Activated CD4-positive, alpha-beta T cell treated with anti-CD3 and anti-CD28 coated beads for 48 hours (primary cell): ENCODE data around the gene ENDOV.

Experiments used
- DNase-seq: peaks from one replicate; pipeline ENCODE4 v3.0.0-alpha.2; 2020

Gene ENDOV

GRCh38 chr17:80432350-80432955 is 17.5 kb downstream of the ENDOV start:
- DNase-seq, result no peak

DNA sequence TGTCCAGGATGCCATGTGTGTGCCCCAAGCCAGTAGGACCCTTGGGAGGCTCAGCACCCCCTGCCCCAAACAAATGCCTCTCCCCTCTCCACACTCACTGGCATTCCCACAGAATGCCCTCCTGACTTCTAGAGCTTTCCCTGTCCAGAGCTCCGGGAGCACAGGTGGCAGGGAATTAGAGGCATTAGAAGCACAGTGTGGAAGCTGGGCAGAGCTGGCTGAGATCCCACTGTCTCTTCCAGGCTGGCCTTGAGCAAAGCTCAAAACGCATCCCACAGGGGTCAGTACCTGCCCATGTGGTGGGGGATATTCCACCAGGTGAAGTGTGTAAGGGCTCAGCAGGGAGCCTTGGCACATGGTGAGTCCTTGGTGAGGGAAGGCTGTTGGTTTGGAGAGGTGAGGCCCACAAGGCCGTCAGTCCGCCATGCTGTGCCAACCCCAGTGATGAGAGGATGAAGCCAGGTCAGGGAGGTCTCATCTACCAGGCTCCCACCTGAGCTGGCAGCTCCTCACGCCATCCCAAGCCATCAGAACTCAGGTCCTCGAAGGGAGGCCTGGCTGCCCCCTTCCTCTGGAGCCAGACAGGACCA is 18.1 kb downstream of the ENDOV start:
- DNase-seq, result no peak

- no peak for DNase-seq
These were observed 19.1 kb downstream of the ENDOV start for GRCh38 chr17:80433916-80434666.

DNA sequence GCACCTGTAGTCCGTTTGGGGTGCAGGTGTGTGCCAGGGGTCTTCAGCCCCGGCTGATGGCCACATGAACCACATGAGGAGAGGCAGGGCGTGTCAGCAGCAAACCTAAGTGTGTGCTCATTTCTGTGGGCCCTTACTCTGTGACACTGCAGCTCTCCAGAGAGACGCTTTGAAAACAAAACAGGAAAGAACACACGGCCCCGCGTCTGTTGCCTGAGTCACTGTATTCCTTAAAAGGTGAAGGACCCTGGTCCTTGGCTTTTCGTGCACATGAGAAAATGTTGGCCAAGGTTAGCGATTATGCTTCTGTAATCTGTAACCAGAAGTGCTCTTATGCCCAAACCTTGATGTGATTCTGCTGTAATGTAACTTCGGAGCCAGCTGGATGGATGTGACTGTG is 22.6 kb downstream of the ENDOV start:
- DNase-seq, result no peak

DNA sequence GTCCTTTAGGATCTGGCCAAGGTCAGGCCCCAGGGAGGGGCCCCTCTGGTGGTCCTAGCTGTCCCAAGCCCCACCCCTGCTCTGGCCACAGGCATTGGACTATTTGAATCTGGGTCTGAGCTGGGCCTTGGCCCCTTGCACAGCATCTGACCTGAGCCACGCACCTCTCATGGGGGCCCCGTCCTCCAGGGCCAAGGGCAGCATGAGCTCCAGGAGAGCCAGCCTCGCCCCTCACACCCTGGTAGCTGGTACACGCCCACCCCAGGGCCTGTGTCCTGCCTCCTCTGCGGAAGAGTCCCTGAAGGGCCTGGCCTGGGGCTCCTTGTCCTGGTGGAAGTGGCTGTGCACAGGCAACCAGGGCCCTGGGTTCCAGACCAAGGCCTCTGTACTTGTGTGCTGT is 23.8 kb downstream of the ENDOV start:
- DNase-seq, result no peak

DNA sequence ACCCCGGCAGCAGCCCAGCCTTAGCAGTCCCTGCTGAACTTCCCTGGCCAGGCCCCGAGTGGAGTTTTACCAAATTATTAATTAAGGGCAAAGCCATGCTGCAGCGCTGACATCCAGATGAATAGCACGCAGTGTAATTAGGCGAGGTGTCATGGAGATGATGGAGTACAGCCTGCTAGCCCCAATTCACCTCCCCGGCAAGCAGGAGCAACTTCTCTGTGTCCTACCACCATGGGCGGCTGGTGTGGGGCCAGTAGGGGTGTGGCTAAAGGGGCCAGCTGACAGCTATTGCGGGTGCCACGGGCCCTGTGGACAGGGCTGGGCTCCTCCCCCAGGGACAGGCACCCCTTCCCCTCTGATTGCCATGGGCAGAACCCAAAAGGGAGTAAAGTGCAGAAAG is 24.5 kb downstream of the ENDOV start:
- DNase-seq, result no peak

GRCh38 chr17:80441133-80441578 is 26.2 kb downstream of the ENDOV start:
- peak; percentile 63 for DNase-seq

GRCh38 chr17:80441598-80442322 is 26.8 kb downstream of the ENDOV start:
- no peak for DNase-seq

- DNase-seq, result no peak
These were observed 27.3 kb downstream of the ENDOV start for GRCh38 chr17:80442323-80442659.

GRCh38 chr17:80442764-80443163 is 27.8 kb downstream of the ENDOV start:
- no peak for DNase-seq

- no peak for DNase-seq
These were observed 28.5 kb downstream of the ENDOV start for GRCh38 chr17:80443498-80443897.

GRCh38 chr17:80443916-80444643 is 29.1 kb downstream of the ENDOV start:
- no peak for DNase-seq

DNA sequence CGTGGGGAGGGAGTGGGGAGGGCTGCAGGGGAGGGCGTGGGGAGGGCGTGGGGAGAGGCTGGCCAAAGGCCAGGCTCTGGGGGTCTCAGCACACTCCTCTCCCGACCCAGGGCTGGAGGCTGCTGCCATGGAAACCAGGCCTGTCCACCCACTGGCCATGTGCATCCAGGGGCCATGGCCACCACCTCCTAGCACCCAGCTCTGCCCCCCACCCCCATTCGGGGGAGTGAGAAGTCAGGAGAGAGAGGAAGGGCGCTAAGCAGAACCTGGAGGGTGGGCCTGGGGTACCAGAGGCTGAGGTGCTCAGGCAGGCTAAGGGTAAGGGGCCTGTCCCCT is 29.6 kb downstream of the ENDOV start:
- DNase-seq, result no peak

GRCh38 chr17:80445007-80445725 is 30.2 kb downstream of the ENDOV start:
- DNase-seq, result no peak

GRCh38 chr17:80445726-80446110 is 30.8 kb downstream of the ENDOV start:
- DNase-seq, result no peak

- DNase-seq, result no peak
These were observed 31.9 kb downstream of the ENDOV start for GRCh38 chr17:80446645-80447405.

GRCh38 chr17:80447790-80448189 is 32.8 kb downstream of the ENDOV start:
- no peak for DNase-seq

DNA sequence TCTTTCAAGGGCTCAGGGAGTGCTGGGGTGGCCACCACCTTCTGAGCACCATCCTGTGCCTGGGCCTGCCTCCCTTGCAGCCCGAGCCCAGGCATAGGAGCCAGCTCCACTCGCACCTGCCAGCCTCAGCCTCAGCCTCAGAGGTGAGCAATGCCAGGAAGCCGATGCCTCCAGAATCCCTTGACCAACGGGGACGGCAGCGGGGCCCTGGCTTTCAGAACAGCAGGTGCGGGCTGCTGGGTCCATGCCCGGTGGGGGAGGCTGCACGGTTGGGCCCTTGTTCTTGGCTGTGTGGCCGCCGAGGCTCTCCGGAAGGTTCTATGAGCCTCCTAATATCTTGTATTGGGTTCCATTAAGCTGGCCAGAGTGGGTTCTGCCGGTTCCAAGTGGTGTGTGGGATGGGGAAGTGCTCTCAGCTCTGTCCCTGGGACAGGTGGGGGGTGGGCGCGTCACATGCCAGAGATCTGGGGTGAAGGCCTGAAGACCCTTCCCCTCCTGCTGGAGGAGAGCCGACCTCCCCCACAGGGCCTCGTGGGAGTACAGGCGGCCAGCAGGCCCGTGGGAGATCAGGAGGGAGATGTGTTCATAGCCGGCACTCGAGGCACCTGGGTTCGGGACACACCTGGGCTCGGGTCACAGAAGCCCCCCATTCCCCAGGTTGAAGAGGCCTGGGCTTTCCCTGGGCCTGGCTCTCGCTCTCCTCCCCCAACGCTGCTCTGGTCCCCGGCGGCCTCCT is 34.4 kb downstream of the ENDOV start:
- no peak for DNase-seq

GRCh38 chr17:80449930-80450576 is 35.1 kb downstream of the ENDOV start:
- DNase-seq, result no peak

DNA sequence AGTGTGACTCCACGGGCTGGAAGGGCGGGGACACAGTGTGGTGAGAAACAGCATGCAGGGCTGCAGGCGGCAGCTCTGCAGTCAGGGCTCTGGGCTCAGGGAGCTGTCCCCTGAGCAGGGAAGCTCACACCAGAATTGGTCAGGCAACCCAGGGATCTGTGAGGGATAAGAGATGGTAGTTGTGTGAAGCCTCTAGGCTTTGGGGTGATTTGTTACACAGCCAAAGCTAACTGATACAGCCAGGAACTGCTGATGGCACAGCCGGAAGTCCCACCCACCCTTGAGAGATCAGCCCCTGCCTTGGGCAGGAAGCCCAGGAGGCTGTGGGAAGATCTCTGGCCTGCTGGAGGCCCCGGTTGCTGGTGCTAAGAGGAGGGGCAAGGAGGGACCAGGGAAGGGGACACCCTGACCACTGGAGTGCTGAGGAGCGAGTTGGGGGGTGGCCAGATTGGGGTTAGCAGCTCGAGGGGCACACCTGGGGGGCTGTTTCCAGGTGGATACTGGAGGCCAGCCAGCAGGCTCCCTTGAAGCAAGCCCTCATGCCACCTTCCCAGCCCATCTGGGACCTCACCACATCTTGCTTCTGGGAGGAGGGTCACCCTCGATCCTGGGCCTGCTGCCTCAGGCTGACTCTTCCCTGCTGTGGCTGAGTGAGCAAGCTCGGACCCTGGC is 36.3 kb downstream of the ENDOV start:
- DNase-seq, result no peak
